GM19238 (cell line): Measurements from ENCODE around the gene MACO1.
"Not testable (repeated sequence)": the region's sequence is repeated elsewhere in the genome, so short reads cannot be mapped to it uniquely, and the experiment has no call there.

ENCODE experiments used
- DNase-seq: peaks from one replicate; pipeline ENCODE4 v3.0.0; 2011; ENCODE audit warnings: low spot score; ENCODE audit not compliant: insufficient read length

Gene MACO1

DNA sequence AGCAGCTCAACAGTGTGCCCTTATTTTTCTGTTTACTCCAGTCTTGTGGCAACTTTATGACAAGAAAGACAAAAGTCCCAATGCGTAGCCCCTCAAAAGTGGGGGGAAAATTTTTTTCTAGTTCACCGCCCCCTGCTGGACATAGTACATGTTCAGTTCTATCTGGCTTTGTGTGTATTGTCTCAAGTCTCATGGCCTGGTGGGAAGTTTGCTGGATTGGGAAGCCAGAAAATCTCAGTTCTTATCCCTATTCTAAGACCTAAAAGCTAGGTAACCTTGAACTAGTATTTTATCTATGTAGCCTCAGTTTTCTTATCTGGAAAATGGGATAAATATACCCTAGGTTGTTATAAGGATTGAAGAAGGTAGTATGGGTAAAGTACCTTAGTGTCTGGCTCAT, 56.9 kb downstream of the MACO1 start:
- no peak for DNase-seq

DNA sequence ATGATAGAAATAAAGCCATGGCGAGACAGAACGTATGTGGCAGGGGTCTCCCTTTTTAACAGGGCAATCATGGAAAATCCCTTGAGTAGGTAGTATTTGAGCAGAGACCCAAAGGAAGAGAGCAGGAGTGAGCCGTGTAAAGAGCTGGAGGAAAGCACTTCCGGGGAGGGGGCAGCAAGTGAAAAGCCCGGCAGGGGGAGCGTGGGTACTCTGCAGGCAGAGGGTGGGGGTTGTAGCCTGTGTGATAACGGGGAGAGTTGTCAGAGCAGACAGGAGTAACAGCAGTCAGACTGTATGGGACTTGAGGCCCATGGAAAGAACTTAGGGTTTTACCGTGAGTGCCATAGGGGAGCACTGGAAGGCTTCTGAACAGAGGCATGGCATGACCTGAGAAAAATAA, 61.6 kb downstream of the MACO1 start:
- DNase-seq, result no peak

DNA sequence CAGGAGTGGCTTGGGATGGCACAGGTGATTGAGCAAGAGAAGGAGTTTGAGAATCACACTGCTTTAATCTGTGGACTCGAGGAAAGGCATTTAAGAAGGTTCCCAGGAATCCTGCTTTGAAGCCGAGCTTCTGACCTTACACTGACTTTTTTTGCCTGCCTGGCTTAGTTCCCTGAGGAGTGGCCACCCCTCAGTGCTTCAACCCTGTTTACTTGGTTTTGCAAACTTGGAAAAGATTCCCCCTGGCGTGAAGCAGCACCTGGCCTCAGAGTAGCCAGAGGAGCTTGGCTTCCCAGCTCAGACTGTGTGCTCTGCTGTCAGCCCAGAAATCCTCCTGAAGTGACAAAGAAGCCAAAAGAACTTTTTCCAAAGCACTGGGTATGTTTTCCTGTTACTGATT, 64.3 kb downstream of the MACO1 start:
- DNase-seq, result no peak

DNA sequence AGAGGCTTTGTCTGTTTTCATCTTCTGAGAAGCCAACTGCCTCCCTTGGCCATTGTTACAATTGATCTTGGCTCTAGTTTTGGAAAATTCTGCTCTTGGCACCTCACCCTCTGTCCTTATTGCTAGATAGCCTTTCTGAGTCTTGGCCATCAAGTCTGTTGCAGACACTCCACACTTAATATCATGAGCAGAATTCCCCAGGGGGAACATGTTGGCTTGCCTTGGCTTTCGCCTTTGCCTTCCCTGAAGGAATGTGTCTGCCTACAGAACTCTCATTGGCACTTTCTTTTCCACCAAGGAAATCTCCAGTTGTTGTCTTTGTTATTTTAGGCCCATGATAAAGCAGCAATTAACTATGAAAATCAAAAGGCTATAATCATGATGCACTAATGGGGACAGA, 70.0 kb downstream of the MACO1 start:
- no peak for DNase-seq

DNA sequence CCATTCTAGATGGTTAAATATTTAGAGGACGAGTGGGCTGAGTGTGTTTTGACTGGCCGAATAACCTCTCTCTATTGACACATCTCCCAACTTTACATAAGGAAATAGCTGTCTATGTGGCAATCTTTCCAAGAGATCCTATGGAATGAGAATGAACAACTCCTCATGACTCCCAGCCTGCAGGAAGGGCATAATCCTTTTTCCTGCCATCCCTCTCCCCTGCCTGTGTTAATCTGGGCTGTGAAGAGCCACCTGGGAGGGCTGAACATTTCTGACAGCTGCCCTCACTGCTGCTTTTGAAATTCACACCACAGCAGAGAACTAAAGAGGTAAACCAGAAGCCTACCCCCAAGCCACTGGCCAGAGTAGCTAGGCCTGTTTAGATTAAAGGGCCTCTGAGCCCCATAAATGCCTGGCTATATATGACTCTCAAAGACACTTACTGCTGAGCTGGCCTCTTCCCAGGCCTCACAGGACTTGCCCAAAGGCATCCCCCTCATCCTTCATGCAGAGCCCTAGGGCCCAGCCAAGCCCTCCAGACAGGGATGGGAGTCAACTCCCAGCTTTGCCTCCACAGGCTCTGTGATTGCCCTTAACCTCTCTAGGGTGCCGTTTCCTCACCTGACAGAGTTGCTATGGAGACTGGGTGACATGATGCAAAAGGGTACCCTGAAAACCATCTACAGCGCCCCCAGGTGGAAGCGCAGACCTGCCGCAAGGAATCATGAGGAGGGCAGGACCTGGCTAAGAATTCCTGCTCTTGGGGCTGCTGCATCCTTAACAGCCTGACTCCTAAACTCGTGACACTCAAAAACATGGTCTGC, 70.8 kb downstream of the MACO1 start:
- no peak for DNase-seq

DNA sequence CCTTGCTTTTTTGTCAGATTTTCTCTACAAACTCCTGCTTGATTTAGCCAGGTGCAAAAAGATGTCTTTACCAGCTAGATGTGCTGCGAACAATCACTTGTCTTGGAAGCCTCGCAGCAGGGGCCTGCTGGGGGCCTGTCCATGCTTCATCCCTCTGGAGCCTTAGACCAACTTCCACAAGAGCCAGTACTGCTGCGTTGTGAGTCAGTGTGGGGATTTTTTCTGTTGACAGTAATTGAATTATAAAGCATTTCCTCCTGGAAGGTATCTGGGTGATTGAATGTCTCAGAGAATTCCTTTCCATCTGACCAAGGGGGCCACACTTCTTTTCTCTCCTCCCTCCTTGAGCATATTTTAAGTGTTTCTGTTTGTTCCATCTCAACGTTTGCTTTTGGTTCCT, 72.3 kb downstream of the MACO1 start:
- no peak for DNase-seq

DNA sequence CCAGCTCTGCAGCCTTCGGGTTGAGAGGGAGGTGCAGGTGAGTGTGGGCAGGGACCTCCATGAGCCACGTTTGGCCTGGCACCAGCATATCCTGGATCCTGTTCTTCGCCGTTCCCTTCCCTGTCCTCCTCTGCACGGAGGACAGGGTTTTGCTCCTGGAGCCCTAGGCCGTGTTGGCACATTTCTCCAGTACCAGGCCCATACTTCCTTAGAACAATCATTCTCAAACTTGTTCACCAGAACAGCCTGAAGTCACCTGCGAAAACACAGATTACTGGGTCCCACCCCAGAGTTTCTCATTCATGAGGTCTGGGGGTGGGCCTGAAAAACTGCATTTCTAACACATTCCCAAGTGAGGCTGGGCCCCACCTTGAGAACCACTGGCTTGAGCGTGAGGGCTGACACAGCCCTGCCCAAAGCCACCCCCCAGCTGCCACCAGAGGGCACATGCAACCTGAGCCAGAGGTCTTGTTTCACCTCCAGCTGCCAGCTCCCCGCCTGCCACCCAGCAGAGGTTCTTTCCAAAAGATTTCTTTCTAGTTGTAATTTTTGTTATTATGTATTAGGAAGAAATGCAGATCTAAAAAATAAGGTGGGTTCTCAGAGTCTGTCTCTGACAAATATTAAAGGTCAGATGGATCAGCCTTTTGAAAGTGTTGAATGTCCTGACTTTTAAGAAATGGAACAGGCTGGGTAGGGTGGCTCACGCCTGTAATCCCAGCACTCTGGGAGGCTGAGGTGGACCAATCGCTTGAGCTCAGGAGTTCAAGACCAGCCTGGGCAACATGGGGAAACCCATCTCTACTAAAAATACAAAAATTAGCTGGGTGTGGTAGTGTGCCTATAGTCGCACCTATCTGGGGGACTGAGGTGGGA, 73.1 kb downstream of the MACO1 start:
- no peak for DNase-seq

DNA sequence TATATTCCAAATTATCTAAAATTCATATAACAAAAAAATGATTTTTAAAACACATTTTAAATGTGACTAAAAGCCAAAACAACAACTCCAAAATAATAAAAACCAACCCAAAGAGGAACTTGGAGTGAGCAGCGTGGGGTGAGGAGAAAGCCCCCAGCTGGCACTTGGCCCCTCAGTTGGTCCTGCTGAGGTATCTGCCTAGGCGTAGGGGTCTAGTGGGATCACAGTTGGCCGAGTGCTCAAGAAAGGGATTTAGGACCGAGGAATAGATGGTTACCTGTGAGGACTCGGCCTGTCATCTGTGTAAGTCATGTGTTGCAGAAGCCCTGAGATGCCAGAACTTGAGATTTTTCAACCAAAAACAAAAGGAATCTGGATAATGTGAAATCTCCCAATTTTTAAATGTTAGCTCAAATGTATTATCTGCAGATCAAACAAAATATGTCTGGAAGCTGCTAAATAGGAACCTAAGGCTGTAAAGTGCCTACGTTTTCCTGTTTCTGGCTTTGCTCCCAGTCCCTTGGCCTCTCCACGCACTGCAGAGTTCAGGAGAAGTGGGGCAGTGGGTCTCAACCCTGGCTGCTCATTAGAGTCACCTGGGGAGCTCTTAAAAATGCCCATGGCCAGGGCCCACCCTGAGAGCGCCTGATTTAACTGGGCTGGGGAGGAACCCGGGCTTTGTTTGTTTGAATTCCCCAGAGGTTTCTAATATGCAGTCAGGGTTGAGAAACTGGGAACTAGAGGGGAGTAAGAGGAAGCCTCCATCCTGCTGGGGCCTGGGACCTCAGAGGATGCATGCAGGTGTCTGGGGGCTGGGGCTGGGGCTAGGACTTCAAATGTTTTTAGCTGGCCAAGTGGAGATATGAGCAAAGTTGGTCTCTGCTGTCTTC, 74.3 kb downstream of the MACO1 start:
- no peak for DNase-seq

DNA sequence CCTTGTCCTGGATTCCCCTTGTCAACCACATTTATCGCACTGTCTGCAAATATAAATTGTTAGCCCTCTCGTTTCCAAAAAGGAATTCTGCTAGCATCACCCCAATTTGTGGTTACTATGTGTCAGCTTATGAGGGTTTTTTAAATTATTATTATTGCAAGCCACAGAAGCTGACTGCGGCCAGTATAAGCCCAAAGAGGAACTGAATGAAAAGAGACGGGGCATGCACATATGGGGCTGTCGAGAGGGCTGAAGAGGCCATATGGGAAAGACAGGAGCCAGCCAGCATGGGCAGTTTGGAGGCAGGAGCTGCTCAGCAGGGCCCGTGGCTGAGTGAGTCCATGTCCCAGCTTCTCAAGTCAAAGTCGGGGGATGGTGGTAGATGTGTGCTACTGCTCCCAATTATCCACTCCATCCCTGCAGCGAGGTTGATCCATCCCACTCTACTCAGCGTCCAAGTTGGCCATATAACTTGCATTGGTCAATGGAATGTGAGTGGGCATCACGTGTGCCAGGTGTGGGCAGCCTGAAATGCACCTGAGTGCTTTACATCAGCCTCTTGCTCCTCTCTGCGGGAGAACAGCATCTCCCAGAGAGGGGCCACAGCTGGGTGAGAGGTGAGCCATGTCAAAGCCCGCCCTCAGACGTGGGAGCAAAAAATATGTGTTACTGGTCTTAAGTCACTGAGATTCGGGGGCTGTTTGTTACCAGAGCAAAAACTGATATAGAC, 75.1 kb downstream of the MACO1 start:
- DNase-seq, result no peak

DNA sequence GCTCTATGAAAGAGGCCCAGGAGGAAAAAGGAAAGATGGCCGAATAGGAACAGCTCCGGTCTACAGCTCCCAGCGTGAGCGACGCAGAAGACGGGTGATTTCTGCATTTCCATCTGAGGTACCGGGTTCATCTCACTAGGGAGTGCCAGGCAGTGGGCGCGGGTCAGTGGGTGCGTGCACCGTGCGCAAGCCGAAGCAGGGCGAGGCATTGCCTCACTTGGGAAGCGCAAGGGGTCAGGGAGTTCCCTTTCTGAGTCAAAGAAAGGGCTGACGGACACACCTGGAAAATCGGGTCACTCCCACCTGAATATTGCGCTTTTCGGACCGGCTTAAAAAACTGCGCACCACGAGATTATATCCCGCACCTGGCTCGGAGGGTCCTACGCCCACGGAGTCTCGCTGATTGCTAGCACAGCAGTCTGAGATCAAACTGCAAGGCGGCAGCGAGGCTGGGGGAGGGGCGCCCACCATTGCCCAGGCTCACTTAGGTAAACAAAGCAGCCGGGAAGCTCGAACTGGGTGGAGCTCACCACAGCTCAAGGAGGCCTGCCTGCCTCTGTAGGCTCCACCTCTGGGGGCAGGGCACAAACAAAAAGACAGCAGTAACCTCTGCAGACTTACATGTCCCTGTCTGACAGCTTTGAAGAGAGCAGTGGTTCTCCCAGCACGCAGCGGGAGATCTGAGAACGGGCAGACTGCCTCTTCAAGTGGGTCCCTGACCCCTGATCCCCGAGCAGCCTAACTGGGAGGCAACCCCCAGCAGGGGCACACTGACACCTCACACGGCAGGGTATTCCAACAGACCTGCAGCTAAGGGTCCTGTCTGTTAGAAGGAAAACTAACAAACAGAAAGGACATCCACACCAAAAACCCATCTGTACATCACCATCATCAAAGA, 76.1 kb downstream of the MACO1 start:
- not testable (repeated sequence) for DNase-seq

DNA sequence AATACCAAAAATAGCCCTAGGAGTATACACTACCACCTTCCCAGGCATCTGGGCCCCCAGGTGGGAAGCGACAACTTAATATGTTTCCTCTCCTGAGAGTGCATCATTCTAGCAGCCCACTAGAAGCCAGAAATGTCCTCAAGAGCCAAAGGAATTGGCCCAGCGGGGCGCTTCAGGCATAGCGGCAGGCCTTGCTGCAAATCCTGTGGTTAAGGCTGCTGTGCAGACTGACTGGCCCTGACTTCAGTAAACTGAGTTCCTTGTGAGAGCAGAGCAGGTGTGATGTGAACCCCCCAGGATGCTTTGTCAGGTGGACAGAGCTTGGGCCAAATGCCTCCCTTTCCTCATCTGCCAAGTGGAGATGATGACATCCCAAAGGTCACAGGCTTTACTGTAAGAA, 83.0 kb downstream of the MACO1 start:
- DNase-seq, result no peak

DNA sequence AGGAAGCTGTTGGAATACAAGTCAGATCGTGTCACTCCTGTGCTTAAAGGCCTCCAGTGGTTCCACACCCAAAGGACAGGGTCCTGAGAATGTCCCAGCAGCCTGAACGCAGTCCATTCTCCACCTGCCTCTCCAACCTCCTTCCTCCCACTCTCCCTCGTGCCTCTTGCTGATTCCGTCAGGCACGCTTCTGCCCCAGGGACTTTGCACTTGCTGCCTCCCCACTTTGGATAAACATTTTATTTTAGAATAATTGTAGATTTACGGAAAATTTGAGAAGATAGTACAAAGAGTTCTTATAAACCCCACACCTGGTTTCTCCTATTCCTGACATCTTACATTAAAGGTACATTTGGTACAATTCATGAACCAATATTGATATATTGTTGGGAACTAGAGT, 84.3 kb downstream of the MACO1 start:
- DNase-seq, result no peak

DNA sequence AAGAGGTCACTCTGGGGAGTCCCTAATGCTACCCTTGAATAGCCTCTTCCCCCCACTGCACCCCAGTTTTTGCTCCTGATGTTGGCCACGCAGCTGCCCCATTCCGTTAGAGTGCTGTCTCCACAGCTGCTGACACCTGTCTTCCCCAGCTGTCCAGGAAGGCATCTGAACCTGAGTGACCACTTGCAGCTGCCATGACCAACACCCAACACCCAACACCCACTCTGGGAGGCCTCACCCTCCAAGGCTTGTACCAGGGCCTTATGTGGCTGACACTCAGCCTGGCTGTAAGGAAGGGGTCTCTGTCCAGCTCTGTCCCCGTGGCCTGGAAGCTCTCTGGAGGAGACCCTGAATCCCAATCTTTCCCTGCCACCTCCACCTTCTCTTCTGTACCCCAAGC, 86.0 kb downstream of the MACO1 start:
- DNase-seq, result no peak

DNA sequence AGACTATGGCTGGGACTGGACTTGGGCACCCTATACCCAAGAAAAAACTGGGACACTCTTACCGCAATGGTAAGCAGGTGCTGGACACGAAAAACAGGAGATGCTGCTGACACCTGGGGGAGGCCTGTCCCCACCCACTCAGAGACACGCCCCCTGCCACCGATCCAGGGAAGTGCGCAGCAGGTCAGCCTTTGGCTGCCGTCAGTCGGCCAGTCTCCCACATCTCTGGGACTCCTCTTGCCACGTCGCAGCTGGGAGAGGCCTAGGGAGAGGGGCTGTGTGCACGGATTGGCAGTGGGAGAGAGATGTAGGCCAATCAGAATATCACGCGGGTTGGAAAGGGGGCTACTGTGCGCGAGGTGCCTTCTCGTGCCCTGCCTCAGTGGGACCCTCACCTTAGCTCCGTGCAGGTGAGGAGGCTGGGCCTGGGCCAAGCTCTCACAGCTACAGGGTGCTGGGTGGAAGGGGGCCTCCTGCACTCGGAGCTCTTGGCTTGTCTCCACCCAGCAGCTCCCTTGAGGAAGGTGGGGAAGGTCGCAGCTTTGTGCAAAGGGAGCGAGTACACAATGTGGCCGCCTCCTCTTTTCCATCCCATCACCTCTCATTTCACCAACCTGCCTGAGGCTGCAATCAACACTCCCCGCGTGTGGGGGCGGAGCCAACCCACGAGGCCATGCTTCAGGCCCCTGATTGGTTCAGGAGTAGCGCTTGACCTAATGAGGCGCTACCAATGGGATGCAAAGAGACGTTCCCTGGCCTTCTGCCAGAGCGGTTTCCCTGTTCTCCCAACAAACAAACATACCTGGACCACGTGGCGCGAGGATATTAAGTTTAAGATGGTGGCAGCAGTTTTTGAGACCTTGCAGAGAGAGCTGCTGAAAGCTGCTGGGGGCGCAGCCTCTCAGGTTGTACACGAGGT, 87.0 kb downstream of the MACO1 start:
- DNase-seq, result no peak

DNA sequence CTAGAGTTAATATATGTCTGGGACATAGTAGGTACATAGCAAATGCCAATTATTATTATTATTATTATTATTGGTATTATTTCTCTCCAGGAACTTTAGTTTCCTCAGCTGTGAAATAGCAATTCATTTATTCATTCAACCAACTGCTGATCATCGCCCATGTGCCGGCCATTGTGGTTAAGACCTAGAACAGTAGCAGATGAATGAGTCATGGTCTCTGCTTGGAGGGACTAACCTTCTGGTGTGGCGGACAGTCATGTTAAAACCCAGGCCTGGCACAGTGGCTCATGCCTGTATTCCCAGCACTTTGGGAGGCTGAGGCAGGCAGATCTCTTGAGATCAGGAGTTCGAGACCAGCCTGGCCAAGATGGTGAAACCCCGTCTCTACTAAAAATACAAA, 88.9 kb downstream of the MACO1 start:
- DNase-seq, result no peak

DNA sequence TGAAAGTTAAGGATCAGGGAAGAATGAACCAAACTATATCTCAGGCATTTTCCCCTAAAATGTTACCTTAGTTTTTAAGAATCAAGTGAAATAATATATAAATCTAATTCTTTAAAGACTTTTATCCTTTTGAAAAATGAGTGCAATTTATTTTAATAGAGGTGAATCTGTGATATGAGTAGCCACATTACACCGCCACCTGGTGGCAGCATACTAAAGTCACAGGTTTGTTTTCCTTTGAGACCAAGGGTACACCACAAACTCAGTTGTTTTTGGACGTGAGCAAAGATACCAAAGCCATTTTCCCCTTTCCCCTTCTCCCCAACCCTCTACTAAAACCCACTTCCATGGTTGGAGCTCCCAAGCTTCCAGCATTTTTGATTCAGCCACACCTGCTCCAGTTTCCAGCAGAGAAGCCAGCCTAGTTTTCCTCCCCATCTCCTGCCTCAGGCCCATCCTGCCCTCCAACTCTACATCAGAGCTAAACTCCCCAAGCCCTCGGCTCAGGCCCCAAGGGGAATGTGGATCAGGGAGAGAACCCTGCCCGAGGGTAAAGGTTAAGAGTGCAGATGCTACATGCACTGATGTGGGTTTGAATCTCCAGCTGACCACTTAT, 89.9 kb downstream of the MACO1 start:
- peak; percentile 40 for DNase-seq

DNA sequence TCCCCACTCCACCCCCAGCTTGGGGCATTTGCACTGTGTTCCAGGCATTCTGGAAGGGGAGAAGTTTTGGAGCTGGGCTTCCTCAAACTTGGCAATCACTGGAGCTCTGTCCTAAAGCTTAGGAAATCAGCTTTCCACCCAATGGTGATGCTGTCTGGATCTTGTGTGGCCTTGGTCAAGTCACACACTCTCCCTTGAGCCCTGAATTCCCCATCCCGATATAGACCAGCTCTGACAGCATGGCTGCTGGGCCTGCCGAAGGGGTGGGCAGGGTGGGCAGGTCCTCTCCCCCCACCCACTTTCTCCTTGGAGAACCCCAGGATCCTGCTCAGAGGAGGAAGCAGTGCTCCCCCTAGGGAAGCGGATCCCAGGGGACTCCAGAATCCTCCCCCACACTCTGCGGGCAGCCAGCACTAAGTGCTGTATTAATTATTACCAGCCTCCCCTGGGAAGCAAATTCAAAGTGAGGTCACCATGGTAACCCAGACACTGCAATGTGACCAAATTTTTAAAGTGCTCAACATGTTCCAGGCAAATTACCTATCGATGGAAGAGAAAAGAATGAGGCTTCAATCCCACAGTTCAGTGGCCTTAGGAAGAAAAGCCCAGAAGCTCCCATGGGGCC, 91.4 kb downstream of the MACO1 start:
- DNase-seq, result peak; percentile 37

DNA sequence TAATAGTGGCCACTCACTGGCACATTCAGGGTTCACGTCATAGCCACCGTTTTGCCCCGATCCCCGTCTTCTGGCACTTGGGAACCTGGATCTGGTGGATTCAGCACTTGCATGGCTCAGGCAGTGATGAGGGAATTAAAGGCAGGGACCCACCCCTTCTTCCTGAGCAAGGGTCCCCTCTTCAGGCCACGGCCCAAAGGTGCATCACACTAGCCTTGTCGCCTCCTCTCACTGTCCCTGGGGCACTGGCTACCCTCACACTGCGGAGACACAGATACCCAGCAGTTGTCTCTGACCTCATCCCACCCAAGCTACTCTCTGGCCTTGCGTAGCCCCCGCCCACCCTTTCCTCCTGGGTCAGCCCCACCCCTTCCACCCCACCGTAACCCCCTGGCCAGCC, 92.8 kb downstream of the MACO1 start:
- no peak for DNase-seq
